ENCODE data around the gene VSIG10. TPM values are rescaled to one million over a fixed set of nuclear protein-coding genes. Genes with fewer than 3 reads are reported as not detected.

VSIG10 gene
- total and polyA plus RNA-seq, 2 of the 13 experiments (the other 11 are each of a cell fraction or from before 2014, with no cell fraction given): 25.6 to 42.5 TPM

DNA sequence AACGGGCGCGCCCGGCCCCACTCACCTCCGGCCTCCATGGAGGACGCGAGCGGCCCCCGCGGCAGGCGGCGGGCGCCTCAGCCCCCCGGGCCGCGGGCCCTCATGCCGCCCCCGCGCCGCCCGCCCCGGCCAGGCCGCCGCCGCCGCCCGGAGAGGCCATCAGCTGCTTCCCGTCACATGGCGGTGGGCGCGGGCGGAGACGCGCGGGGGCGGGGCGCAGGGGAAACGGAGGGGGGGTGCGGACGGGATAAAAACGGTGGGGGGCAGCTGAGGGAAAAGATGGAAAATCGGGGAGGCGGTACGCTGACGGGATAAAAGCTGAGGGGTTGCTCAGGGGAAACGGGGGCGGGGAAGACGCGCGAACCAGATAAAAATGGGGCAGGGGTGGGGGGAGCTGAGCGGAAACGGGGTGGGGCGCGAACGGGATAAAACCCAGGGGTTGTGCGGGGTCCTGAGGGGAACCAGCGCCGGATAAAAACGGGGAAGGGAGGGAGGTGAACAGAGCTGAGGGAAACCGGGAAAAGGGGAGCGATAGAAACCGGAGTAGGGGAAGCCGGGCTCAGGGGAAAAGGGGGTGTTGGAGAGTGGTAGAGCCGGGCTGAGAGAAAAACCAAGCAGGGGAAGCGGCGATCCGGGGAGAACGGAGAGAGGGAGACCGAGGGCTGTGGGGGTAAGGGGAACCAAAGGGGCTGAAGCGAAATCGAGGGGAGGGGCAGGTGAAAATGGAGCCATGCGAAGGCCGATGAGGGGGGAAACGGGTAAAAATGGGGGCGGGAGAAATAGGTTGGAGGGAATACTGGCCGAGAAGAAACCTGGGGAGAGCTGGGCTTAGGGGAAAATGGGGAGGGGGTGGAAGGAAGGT is 42.6 kb downstream of the VSIG10 start, which contains the start of gene WSB2 (continued):
- TF ChIP-seq ZNF614 (CRISPR knock-in tag; IDR thresholded peaks at IDR 0.05; ENCODE audit: borderline replicate concordance) (no peak), EEA1 (CRISPR knock-in tag; IDR thresholded peaks at IDR 0.05; ENCODE audit: borderline replicate concordance) (0 out of 2 replicates have a peak, but pooled peaks have one; percentile 28), POLR2G (IDR thresholded peaks at IDR 0.05; ENCODE audit: low read depth, low read length) (peak; percentile 74; the same call in 1 of the 2 replicates), MAFF (IDR thresholded peaks at IDR 0.05; ENCODE audit: low read depth, low read length) (no peak), PHB2 (IDR thresholded peaks at IDR 0.05; ENCODE audit: partially characterized antibody) (no peak), ARID4A (CRISPR knock-in tag; IDR thresholded peaks at IDR 0.05; ENCODE audit: borderline replicate concordance) (0 out of 2 replicates have a peak, but pooled peaks have one; percentile 29), KDM5A (IDR thresholded peaks at IDR 0.05; ENCODE audit: borderline replicate concordance, low read length) (peak; percentile 30; the same call in 1 of the 2 replicates), CCAR2 (optimal IDR thresholded peaks at IDR 0.05; ENCODE audit: low read depth, low read length) (peak; percentile 67), TBP (CRISPR knock-in tag; IDR thresholded peaks at IDR 0.05) (no peak), TFAP4 (IDR thresholded peaks at IDR 0.05; ENCODE audit: borderline replicate concordance, low read depth) (peak; percentile 81; the same call in 1 of the 2 replicates), GATA4 (IDR thresholded peaks at IDR 0.05; ENCODE audit: borderline replicate concordance, low read depth) (no peak), ZNF672 (CRISPR knock-in tag; IDR thresholded peaks at IDR 0.05) (no peak), GABPA (IDR thresholded peaks at IDR 0.05; ENCODE audit: low read depth, low read length) (peak; percentile 30; the same call in 1 of the 2 replicates), GABPA (CRISPR knock-in tag; IDR thresholded peaks at IDR 0.05; ENCODE audit: low read depth) (peak; percentile 36; the same call in 1 of the 2 replicates), ZNF383 (CRISPR knock-in tag; IDR thresholded peaks at IDR 0.05; ENCODE audit: borderline replicate concordance) (no peak), HNRNPH1 (optimal IDR thresholded peaks at IDR 0.05; ENCODE audit: low read depth, low read length) (peak; percentile 86), POLR2AphosphoS5 (IDR thresholded peaks at IDR 0.05; ENCODE audit: low read depth, low read length) (peak; percentile 71), HMG20A (CRISPR knock-in tag; IDR thresholded peaks at IDR 0.05; ENCODE audit: borderline replicate concordance) (no peak), ZNF784 (CRISPR knock-in tag; IDR thresholded peaks at IDR 0.05; ENCODE audit: borderline replicate concordance) (no peak), SIN3A (IDR thresholded peaks at IDR 0.05; ENCODE audit: borderline replicate concordance, low read depth, low read length) (0 out of 2 replicates have a peak, but pooled peaks have one; percentile 24), ZNF30 (CRISPR knock-in tag; IDR thresholded peaks at IDR 0.05) (no peak), PHF8 (CRISPR knock-in tag; IDR thresholded peaks at IDR 0.05) (0 out of 2 replicates have a peak, but pooled peaks have one; percentile 19), MATR3 (CRISPR knock-in tag; IDR thresholded peaks at IDR 0.05) (no peak), ZNF607 (CRISPR knock-in tag; IDR thresholded peaks at IDR 0.05; ENCODE audit: borderline replicate concordance) (no peak)
- TF ChIP-seq, protein P1, sequence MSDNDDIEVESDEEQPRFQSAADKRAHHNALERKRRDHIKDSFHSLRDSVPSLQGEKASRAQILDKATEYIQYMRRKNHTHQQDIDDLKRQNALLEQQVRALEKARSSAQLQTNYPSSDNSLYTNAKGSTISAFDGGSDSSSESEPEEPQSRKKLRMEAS (IDR thresholded peaks at IDR 0.05): peak; percentile 53; the same call in 1 of the 2 replicates
